Muscle of leg (tissue), 11 donors: ENCODE results near the gene SOCS2. TPM values are rescaled to one million over a fixed set of nuclear protein-coding genes. Genes with fewer than 3 reads are reported as not detected.

Experiments
- DNase-seq: peaks from one replicate; pipeline ENCODE4 v3.0.0; 2013
- H3K27ac ChIP-seq: one replicate; pipeline ENCODE4 v1.5.1; 2013; ENCODE audit warnings: mild to moderate bottlenecking, low read length, control low read depth
- H3K27me3 ChIP-seq: one replicate; pipeline ENCODE4 v1.6.1; 2013; ENCODE audit warnings: low read length; ENCODE audit not compliant: control insufficient read depth, insufficient read depth
- H3K36me3 ChIP-seq: one replicate; pipeline ENCODE4 v1.6.1; 2013; ENCODE audit warnings: low read length; ENCODE audit not compliant: control insufficient read depth, insufficient read depth
- H3K4me1 ChIP-seq: one replicate; pipeline ENCODE4 v1.6.1; 2013; ENCODE audit warnings: low read length; ENCODE audit not compliant: control insufficient read depth, insufficient read depth
- H3K4me3 ChIP-seq: one replicate; pipeline ENCODE4 v1.5.1; 2013; ENCODE audit warnings: low read length, control low read depth
- H3K9me3 ChIP-seq: replicated peaks from 2 replicates; pipeline ENCODE4 v1.6.1; 2013; ENCODE audit warnings: low read depth, low read length; ENCODE audit not compliant: control insufficient read depth
- WGBS: methylation state at CpG from one replicate; pipeline ENCODE4 v1.1.5; 2013; ENCODE audit warnings: missing lambda C conversion rate; ENCODE audit not compliant: insufficient coverage; 5-methylcytosine and 5-hydroxymethylcytosine counted together
- polyA plus RNA-seq, 8 donors: library from polyadenylated mRNA; unstranded; fragments of 120-200 nt; gene quantifications; one replicate each; pipeline versions ENCODE4 v1.2.1 to v1.2.3, GENCODE V29; 2013; ENCODE audit warnings: inconsistent platforms in 1 of 8, low replicate concordance in 1 of 8; ENCODE audit not compliant: insufficient read length in 8 of 8, insufficient read depth in 1 of 8
- total RNA-seq: library from RNA; stranded (reverse); fragments of 120-200 nt; gene quantifications from one replicate; pipeline ENCODE4 v1.2.4, GENCODE V29; 2013

SOCS2 gene
- total and polyA plus RNA-seq, 9 donors: 14.7 to 19.9 (median 16.3) TPM

DNA sequence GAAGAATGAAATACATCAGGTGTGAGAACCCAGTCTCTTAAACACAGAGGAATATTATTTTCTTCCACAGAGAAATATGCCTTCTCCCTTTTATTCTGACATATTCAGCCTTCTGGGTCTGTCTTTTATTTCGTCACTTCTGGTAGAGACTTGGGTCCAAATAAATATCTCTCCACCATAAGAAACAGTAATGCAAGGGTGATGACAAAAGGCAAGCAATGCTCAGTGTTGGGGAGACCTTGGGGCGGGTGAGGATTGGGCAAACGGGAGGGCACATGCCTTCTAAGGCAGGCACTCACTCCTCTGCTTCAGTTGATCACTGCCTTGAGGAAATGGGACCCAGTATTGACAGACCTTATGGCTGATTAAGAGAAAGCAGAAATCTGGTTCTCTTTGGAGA lies 6.7 kb upstream of the SOCS2 start:
- H3K36me3 ChIP-seq: peaks cover 11% of the 10 kb centered on the region
- no peaks in the 10 kb centered on the region for H3K27me3 ChIP-seq
- DNase-seq: no peak
- no peaks in the 10 kb centered on the region for H3K4me1 ChIP-seq
- no peaks in the 10 kb centered on the region for H3K9me3 ChIP-seq
- H3K27ac ChIP-seq: no peak overlapping the region
- WGBS: 100% methylated on average over 1 of the region's 3 CpGs
- H3K4me3 ChIP-seq: no peak overlapping the region

GRCh38 chr12:93567174-93567573 lies 5.3 kb upstream of the SOCS2 start:
- Histone ChIP-seq H3K27ac (no peak overlapping the region), H3K27me3 (peaks cover 3% of the 10 kb centered on the region), H3K4me3 (no peak overlapping the region), H3K36me3 (peaks cover 11% of the 10 kb centered on the region), H3K4me1 (peaks cover 2% of the 10 kb centered on the region), H3K9me3 (no peaks in the 10 kb centered on the region)
- WGBS: 30% methylated on average over 1 of the region's 3 CpGs
- DNase-seq: no peak

DNA sequence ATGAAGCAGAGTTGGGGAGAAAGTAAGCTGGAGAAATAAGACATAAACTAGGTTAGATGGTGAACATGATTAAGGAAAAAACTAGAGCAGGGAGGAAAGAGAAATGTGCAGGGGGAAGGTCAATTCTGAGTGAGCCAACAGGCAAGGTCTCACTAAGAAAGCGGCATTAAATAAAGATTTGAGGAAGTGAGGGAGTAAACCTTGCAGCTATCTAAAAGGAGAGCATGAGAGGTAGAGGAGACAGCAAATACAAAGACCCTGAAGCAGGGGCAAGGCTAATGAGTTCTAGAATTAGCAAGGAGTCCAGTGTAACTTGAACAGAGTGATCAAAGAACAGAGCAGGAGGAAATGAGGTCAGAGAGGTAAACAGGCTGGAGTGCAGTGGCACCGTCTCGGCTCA lies 4.4 kb upstream of the SOCS2 start:
- Histone ChIP-seq H3K27me3 (peaks cover 12% of the 10 kb centered on the region), H3K36me3 (peaks cover 11% of the 10 kb centered on the region), H3K4me1 (peaks cover 11% of the 10 kb centered on the region), H3K9me3 (no peaks in the 10 kb centered on the region), H3K27ac (no peak overlapping the region), H3K4me3 (no peak overlapping the region)
- no peak for DNase-seq
- WGBS: 75% methylated on average over 1 of the region's 3 CpGs

DNA sequence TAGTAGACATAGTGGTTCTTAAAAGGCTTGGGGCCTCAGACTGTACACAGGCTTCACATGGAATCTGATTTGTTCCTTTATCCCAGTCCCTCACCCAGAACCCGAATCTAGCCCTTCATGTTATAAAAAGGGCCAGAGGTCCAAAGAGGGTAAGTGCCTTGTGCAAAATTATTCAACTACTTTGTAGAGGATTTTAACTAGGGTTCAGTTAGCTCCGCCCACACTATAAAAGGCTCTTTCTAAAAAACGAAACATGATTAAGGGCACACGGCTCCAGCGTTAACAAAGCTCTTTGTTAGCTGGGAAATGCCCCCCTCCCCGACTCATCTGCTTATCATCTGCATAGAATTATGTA lies 3.2 kb upstream of the SOCS2 start:
- Histone ChIP-seq H3K27ac (no peak overlapping the region), H3K9me3 (no peaks in the 10 kb centered on the region), H3K36me3 (peaks cover 10% of the 10 kb centered on the region), H3K4me3 (peak overlapping the region; percentile 71), H3K4me1 (peaks cover 19% of the 10 kb centered on the region), H3K27me3 (peaks cover 19% of the 10 kb centered on the region)
- WGBS: no CpG with 5 or more reads among the region's 6 CpGs
- no peak for DNase-seq

- peaks cover 10% of the 10 kb centered on the region for H3K36me3 ChIP-seq
- under 1% methylated on average over 46 of the region's 60 CpGs for WGBS
- no peaks in the 10 kb centered on the region for H3K9me3 ChIP-seq
- peak overlapping the region; percentile 71 for H3K4me3 ChIP-seq
- peaks cover 19% of the 10 kb centered on the region for H3K27me3 ChIP-seq
- DNase-seq: peak; percentile 95
- peaks cover 19% of the 10 kb centered on the region for H3K4me1 ChIP-seq
- H3K27ac ChIP-seq: peak overlapping the region; percentile 95
These were observed 2.6 kb upstream of the SOCS2 start for GRCh38 chr12:93569656-93570551.

- H3K4me1 ChIP-seq: peaks cover 19% of the 10 kb centered on the region
- H3K4me3 ChIP-seq: peak overlapping the region; percentile 71
- no peaks in the 10 kb centered on the region for H3K9me3 ChIP-seq
- peak; percentile 99 for DNase-seq
- peaks cover 13% of the 10 kb centered on the region for H3K36me3 ChIP-seq
- WGBS: under 1% methylated on average over 97 of the region's 97 CpGs
- peak overlapping the region; percentile 95 for H3K27ac ChIP-seq
- H3K27me3 ChIP-seq: peaks cover 19% of the 10 kb centered on the region
These were observed 1.7 kb upstream of the SOCS2 start for GRCh38 chr12:93570552-93571364.

GRCh38 chr12:93571365-93571924 lies 1.0 kb upstream of the SOCS2 start:
- Histone ChIP-seq H3K9me3 (no peaks in the 10 kb centered on the region), H3K36me3 (peaks cover 11% of the 10 kb centered on the region), H3K27me3 (peaks cover 19% of the 10 kb centered on the region), H3K27ac (peak overlapping the region; percentile 95), H3K4me1 (peaks cover 19% of the 10 kb centered on the region), H3K4me3 (peak overlapping the region; percentile 71)
- peak; percentile 90 for DNase-seq
- under 1% methylated on average over 22 of the region's 47 CpGs for WGBS

GRCh38 chr12:93572712-93573551 lies 457 bp downstream of the SOCS2 start:
- H3K9me3 ChIP-seq: no peaks in the 10 kb centered on the region
- H3K4me3 ChIP-seq: peak overlapping the region; percentile 71
- peaks cover 19% of the 10 kb centered on the region for H3K4me1 ChIP-seq
- H3K36me3 ChIP-seq: peaks cover 16% of the 10 kb centered on the region
- H3K27ac ChIP-seq: peak overlapping the region; percentile 83
- peaks cover 19% of the 10 kb centered on the region for H3K27me3 ChIP-seq
- WGBS: 2% methylated on average over 73 of the region's 75 CpGs
- DNase-seq: peak; percentile 51

- DNase-seq: no peak
- Histone ChIP-seq H3K36me3 (peaks cover 16% of the 10 kb centered on the region), H3K9me3 (no peaks in the 10 kb centered on the region), H3K4me3 (peak overlapping the region; percentile 71), H3K27ac (peak overlapping the region; percentile 13), H3K4me1 (peaks cover 19% of the 10 kb centered on the region), H3K27me3 (peaks cover 19% of the 10 kb centered on the region)
- WGBS: 22% methylated on average over 16 of the region's 21 CpGs
These were observed 1.2 kb downstream of the SOCS2 start for GRCh38 chr12:93573552-93574223.
